BJ (cell line): ENCODE measurements around the gene CCNYL1. TPM values are rescaled to one million over a fixed set of nuclear protein-coding genes. Genes with fewer than 3 reads are reported as not detected.
"Not testable (repeated sequence)": the region's sequence is repeated elsewhere in the genome, so short reads cannot be mapped to it uniquely, and the experiment has no call there.

Experiments
- CTCF ChIA-PET: fragments of 350-600 bp; formaldehyde crosslinking; extraction: SDS; loops from one replicate; lab custom pipeline; 2021; ENCODE audit warnings: antibody characterized with exemption, inconsistent platforms; lab: Yijun Ruan, JAX
- POLR2A ChIA-PET: fragments of 300-600 bp; sonication (Branson Sonifier 250); formaldehyde crosslinking; extraction: SDS; loops from one replicate; lab custom pipeline; 2021; ENCODE audit warnings: antibody characterized with exemption; lab: Charles Lee
- DNase-seq: peaks from one replicate; pipeline ENCODE4 v3.0.0-alpha.2; 2011; ENCODE audit warnings: low read depth
- H3K27me3 ChIP-seq: 2 replicates; pipeline ENCODE4 v1.6.0; 2011; ENCODE audit warnings: low read length; ENCODE audit not compliant: control insufficient read depth, insufficient read depth
- H3K36me3 ChIP-seq: 2 replicates; pipeline ENCODE4 v1.5.1; 2011; ENCODE audit warnings: low read length; ENCODE audit not compliant: control insufficient read depth, insufficient read depth
- H3K4me3 ChIP-seq: 2 replicates; pipeline ENCODE4 v1.5.1; 2011; ENCODE audit warnings: low read depth, mild to moderate bottlenecking, control low read depth, low read length
- polyA plus RNA-seq: library from polyadenylated mRNA; depleted of rRNA; stranded (reverse); fragments of >200 nt; gene quantifications from 2 replicates; pipeline ENCODE4 v1.2.3, GENCODE V29; 2011
- TF ChIP-seq, protein P1 (sequence below): IDR thresholded peaks from 2 replicates; pipeline ENCODE4 v1.5.1; 2011; ENCODE audit warnings: low read depth, mild to moderate bottlenecking, control low read depth, inconsistent platforms, low read length, moderate library complexity; ENCODE audit not compliant: insufficient read depth

The CCNYL1 gene
- polyA plus RNA-seq, 1 experiment, result 9.6 TPM

DNA sequence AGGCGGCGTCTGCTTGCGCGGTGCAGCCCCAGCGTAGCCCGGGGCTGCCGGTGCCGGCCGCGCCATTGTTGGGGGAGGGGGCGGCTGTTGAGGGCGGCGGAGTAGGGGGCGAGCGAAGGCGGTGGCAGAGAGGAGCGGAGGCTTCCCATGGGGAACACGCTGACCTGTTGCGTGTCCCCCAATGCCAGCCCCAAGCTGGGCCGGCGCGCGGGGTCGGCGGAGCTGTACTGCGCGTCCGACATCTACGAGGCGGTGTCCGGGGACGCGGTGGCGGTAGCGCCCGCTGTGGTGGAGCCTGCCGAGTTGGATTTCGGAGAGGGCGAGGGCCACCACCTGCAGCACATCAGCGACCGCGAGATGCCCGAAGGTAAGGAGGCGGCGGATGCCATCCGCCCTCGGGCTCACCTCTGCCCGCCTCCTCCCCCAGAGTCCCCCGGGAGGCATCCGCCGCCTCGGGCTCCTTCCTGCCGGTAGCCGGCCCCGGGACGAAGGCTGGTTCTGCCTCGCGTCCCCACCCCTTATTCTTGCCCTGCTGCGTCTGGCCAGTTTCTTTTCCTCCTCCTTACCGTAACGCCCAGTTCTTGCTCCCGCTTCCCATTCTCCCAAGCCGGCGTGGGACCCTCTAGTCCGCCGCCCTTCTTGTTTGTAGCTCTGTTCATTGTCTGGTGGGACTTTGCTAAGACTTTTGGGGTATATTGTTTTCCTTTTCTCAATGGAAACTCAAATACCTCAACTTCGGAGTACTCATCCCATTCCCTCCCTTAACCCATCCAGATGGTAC, 500 bp downstream of the CCNYL1 start:
- Histone ChIP-seq H3K27me3 (no peaks in the 10 kb centered on the region), H3K4me3 (peak overlapping the region; percentile 98), H3K36me3 (no peaks in the 10 kb centered on the region)
- TF ChIP-seq, protein P1, sequence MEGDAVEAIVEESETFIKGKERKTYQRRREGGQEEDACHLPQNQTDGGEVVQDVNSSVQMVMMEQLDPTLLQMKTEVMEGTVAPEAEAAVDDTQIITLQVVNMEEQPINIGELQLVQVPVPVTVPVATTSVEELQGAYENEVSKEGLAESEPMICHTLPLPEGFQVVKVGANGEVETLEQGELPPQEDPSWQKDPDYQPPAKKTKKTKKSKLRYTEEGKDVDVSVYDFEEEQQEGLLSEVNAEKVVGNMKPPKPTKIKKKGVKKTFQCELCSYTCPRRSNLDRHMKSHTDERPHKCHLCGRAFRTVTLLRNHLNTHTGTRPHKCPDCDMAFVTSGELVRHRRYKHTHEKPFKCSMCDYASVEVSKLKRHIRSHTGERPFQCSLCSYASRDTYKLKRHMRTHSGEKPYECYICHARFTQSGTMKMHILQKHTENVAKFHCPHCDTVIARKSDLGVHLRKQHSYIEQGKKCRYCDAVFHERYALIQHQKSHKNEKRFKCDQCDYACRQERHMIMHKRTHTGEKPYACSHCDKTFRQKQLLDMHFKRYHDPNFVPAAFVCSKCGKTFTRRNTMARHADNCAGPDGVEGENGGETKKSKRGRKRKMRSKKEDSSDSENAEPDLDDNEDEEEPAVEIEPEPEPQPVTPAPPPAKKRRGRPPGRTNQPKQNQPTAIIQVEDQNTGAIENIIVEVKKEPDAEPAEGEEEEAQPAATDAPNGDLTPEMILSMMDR, result no peak
- ChIA-PET POLR2A (interaction anchor here (1.0 to 1.4 kb wide), 3 partner anchors 28 to 182 kb away, joined by 4 to 8 read pairs (median 6); partner anchors contain the start of gene CREB1), CTCF (interaction anchor here (1.3 to 1.6 kb wide), 2 partner anchors 15 kb away, joined by 4 to 5 read pairs; no protein-coding TSS in a partner anchor)
- DNase-seq, result no peak

DNA sequence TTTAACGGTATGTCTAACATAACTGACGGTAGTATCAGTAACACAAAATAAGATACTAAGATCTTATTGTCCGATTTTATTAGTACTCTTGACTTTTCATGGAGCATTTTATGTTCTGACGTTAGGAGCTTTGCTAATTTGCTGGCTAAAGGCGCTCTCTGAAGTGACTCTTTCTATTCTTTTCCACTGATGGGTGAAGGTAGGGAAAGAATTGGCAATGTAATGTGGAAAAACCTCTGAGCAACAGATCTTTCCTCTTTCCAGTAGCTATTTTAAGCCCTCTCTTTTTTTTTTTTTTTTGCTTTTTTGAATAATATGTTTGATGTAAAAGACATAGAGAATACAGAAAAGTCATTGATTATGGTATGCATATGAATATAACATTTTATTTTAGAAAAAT, 4.6 kb downstream of the CCNYL1 start:
- Histone ChIP-seq H3K4me3 (no peak overlapping the region), H3K36me3 (no peaks in the 10 kb centered on the region), H3K27me3 (no peaks in the 10 kb centered on the region)
- CTCF ChIA-PET, result interaction anchor here (1.2 kb wide), 1 partner anchor 17 kb away, joined by 3 read pairs; no protein-coding TSS in a partner anchor
- TF ChIP-seq, protein P1, result no peak
- no peak for DNase-seq
- POLR2A ChIA-PET, result interaction anchor here (0.6 kb wide), 1 partner anchor 160 kb away, joined by 3 read pairs; no protein-coding TSS in a partner anchor

DNA sequence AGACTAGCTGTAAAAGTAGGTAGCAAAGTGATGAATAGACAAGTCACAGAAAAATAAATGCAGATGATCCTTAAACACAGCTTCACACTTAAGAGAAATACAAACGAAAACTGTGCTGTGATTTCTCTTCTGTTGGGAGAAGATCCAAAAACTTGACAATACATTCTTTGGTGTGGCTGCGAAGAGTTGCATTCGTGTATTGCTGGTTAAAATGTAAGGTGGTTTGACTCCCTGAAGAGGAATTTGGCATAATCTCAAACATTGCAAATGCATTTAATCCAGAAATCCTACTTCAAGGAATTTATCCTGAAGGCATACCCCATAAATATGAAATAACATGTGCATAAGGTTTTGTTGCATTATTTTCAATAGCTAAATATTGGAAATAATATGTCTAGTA, 7.1 kb downstream of the CCNYL1 start:
- no peaks in the 10 kb centered on the region for H3K36me3 ChIP-seq
- ChIA-PET CTCF (interaction anchor here (0.7 kb wide), 1 partner anchor 322 kb away, joined by 3 read pairs; no protein-coding TSS in a partner anchor), POLR2A (no interaction called here)
- DNase-seq, result no peak
- TF ChIP-seq, protein P1, result no peak
- H3K27me3 ChIP-seq, result no peaks in the 10 kb centered on the region
- no peak overlapping the region for H3K4me3 ChIP-seq

GRCh38 chr2:207719008-207719407, 7.6 kb downstream of the CCNYL1 start:
- POLR2A ChIA-PET, result no interaction called here

DNA sequence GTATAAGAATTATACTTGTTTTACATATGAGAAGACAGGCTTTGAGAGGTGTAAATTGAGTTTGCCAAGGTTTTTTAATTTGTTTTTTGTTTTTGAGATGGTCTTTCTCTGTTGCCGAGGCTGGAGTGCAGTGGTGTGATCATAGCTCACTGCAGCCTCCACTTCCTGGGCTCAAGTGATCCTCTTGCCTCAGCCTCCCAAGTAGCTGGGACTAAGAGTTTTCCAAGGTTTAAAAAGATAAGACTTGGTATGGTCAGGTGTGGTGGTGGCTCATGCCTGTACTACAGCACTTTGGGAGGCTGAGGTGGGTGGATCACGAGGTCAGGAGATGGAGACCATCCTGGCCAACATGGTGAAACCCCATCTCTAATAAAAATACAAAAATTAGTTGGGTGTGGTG, 8.2 kb downstream of the CCNYL1 start:
- H3K36me3 ChIP-seq, DNase-seq, H3K4me3 ChIP-seq, H3K27me3 ChIP-seq, POLR2A ChIA-PET: not testable (repeated sequence)
- CTCF ChIA-PET, result interaction anchor here (0.6 kb wide), 1 partner anchor 9 kb away, joined by 3 read pairs; no protein-coding TSS in a partner anchor

More at GRCh38 chr2:207719008-207719407, 7.6 kb downstream of the CCNYL1 start:
- no peak for DNase-seq
- TF ChIP-seq, protein P1, result no peak
- no peaks in the 10 kb centered on the region for H3K27me3 ChIP-seq
- CTCF ChIA-PET, result interaction anchor here (0.7 kb wide), 1 partner anchor 321 kb away, joined by 3 read pairs; no protein-coding TSS in a partner anchor
- H3K4me3 ChIP-seq, result no peak overlapping the region
- no peaks in the 10 kb centered on the region for H3K36me3 ChIP-seq
